ENCODE data around the gene ADGRA3.
A peak's percentile ranks its signal among the peaks of the same experiment; 100 is the strongest.
"Not testable (repeated sequence)": the region's sequence is repeated elsewhere in the genome, so short reads cannot be mapped to it uniquely, and the experiment has no call there.

ADGRA3 gene

DNA sequence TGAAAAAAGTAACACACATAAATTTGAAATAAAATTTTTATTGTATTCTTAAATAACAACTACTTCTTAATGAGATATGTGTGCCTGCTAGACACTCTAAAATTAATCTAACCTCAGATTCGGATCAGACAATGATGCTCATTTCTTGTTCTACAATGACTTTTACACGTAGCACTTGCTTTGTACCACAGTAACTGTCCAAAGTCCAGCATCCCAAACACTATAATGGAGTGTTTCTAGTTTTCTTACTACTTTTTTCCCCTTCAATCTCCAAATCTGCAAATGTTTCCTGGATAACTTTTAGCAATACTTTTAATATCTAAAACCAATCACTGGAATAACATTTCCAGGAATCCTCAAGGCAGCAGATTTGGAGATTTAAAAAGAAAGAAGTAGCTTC, 75.9 kb downstream of the ADGRA3 start:
- no peak for DNase-seq

DNA sequence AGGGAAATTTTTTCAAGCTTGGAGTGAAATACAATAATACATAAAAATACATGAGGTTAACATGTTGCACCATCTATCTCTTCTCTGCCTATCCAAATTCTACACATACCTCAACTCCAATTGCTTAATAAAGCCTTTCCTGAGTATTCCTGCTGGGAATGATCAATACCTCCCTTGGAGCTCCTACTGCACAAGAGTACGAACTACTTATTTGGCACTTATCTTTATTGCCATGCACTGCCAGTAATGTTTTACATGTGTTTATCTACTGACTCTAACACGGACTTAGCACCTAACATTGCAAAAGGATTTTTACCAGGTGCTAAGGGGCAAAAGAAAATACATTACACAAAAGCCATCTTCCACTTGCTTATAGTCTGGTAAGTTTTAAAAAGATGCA, 80.2 kb downstream of the ADGRA3 start:
- no peak for DNase-seq

DNA sequence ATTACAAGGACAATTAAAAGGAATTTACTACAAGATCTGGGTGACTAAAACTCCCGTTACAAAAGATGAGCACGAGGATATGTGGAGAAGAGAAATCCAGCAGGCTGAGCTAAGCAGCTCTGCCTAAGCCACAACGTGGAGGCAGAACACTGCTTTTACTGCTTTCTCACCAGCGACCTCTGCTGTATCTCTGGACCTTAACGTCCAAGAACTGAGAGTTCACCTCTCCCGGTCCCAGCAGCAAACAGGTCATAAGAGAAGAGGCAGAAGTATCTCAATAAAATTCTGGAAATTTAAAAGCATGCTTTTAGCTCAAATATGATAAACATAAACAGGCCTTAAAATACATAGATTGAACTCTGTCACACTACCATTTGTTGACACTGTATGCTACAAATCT, 81.0 kb downstream of the ADGRA3 start:
- peak; percentile 52 to 59 for DNase-seq

DNA sequence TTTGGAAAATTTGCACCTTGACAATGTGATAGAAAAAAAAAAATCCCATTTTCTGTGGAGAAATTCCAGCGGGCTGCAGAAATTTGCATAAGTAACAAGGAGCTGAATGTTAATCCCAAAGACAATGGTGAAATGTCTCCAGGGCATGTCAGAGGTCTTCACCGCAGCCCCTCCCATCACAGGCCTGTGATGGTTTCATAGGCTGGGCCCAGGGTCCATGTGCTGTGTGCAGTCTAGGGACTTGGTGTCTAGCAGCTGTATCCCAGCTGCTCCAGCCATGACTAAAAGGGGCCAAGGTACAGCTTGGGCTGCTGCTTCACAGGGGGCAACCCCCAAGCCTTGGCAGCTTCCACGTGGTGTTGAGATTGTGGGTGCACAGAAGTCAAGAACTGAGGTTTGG, 85.2 kb downstream of the ADGRA3 start:
- DNase-seq = no peak

DNA sequence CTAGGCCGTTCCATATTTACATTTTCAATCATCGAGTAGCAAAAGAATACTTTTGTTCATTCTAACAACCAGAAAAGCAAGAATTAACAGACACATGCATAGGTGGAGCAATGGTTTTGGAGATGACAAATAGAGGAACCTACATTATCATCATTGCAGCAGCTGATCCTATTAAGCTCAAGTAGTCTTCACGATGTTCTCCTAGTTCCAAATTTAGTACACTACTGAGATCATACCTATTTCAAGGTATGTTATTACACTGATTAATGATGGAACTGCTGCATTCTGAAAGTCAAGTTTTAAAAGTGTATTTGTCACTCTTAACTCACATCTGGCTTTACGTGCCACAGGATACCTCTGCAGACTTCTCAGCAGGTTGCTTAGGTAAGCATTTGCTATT, 87.4 kb downstream of the ADGRA3 start:
- DNase-seq = no peak

DNA sequence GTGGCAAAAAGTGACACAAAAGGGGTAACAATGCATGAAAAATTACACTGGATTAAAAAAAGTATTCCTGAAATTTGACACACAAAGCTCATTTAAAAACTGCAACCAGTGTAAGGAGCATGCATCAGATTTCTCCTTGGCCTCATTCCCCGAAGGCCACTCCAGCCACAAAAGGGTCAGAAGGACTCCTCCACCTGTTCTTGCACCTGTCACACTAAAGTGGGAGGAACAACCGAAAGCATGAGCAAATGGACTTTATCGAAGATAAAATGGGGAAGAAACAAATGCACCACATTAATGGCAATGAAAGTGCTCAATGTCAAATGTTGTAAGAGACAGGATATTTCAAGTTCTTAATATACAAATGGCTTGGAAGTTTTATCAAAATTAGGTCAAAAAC, 88.2 kb downstream of the ADGRA3 start:
- no peak for DNase-seq

DNA sequence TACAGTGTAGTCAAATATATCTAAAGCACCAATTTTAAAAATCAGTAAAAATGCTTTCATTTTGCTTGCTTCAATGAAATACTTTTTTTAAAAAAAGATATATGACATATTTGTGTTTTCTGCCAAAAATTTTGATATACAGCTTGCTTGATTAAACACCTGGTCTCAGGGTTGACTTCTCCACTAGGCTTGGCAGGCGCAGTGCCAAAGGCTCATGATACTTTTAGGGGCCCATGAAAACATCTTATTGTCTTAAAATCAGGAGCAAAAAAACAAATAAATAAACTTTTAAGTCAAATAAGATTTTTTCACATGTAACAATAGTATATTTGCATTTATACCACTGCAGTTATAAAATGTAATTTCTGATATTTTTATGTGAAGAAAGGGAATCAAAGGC, 95.6 kb downstream of the ADGRA3 start:
- DNase-seq = no peak

DNA sequence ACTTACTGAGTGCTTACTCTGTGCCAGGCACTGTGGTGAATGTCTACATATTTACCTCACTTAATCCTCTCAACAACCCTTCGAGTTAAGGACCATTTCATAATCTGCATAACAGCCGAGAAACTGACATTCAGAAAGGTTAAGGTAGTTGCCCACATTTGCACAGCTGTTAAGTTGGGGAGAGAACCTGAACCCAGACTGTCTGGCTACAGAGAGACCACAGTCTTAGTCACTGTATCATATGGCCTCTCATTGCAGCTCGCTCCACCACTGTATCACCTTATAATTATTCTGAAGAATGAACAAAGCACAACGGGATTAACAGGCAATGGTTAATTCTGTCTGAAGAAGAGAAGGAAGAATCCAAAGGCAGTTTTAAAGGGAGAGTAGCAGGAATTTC, 98.5 kb downstream of the ADGRA3 start:
- no peak for DNase-seq

DNA sequence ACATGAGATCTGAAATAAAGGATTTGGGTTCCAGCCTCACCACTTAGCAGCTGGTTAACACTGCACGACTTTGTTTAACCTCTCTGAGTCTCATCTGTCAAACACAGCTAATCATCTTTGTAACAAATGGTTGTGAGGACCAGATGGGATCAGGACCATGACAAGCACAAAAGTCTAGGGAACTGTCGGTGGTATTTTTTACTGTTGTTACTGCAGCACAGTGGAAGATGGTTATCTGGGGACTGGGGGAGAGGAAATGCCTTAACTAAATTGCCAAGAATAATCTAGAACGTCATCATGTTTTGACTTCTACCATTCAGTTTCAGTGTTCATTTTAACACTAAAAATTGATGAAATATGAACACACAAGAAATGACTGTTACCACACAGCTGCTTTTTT, 99.5 kb downstream of the ADGRA3 start:
- no peak for DNase-seq

DNA sequence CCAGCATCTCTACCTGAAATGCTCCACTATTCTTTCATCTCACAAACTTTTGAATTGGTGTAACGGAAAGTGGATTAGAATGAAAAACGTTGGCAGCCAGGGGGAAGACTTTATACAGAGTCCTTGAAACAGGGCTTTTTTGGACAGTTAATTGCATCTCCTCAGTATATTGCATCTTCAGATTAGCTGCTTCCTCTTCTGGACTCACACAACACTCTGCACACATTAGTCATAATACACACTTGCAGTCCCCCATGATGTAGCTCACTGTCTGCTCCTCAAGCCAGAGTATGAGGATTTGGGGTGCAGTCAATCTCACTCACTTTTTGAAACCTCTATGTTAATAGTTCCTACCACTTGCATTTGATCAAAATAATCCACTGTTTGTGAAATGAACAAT, 101.0 kb downstream of the ADGRA3 start:
- DNase-seq = peak; percentile 39 to 43

DNA sequence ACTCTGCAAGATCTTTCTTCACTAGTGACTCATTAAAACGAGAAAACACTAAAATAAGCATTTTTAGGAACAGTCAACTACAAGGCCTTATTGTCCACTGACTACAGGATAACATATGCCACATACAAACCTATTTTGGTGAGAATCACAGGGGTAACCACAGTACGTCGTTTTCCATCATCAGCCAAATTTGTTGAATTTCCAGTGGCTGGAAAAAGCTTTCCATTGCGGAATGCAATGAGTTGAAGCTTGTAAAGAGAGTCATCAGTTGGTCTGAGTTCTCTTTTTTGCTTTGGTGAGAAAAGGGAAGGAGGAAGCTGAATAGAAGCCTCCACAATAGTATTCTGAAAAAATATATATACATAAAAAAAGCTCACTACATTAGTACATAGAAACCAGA, 102.4 kb downstream of the ADGRA3 start:
- peak; percentile 29 to 37 for DNase-seq

DNA sequence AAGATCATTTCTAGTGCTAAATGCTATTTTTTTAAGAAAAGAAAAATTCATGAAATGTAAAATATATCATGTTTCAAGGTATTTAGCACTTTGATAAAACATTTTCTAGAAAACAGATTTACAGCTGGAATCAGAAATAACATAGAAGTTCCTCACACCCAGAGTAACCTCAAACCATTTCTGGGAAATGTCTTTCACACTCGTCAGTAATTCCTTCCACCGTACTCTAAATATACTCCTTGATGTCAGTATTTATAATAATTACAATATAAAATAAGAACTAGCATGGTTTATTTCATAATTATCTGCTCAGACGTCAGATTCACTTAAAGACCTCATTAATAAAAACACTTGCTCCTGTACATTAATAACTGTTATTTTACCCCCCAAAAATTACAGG, 103.9 kb downstream of the ADGRA3 start:
- DNase-seq = no peak

DNA sequence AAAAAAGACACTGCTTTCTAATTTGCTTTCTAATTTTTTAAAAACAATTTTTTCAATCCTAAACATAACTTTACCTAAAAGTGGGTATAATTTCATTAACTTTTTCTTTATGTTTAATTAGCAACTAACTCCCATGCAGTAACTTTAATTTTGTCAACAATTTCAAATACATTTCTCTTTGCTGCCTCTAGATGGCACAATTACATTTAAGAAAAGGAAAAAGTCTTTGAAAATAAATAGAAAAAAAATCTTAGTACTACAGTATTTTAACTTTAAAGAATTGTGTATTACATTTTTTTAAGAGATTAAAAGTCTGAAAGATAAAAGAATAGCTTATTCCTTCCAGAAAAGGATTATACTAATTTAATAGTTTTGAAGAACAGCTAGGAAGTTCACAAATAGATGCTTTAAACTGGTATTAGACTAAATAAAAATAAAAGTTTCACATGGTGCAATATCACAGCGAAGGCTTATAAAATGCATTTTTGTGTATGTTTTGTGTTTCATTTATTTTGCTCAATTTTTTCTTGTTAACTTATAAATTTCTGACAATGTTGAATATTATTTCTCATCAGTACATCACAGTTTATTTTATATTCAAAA, 105.1 kb downstream of the ADGRA3 start:
- DNase-seq = peak; percentile 61 to 65

DNA sequence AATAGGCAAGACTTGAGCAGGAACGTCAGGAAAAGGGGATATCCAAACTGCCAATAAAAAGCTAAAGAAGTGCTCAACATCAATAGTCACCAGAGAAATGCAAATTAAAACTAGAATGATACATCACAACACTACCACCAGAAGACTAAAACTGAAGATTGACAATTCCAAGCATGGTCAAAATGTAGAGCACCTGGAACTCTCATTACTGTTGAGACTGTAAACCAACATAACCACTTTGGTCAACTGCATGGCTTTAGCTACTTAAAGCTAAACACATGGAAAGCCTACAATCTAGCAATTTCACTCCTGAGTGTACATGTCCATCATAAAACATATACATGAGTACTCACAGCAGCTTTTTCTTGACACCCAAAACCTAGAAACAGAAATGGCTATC, 107.4 kb downstream of the ADGRA3 start:
- no peak for DNase-seq

DNA sequence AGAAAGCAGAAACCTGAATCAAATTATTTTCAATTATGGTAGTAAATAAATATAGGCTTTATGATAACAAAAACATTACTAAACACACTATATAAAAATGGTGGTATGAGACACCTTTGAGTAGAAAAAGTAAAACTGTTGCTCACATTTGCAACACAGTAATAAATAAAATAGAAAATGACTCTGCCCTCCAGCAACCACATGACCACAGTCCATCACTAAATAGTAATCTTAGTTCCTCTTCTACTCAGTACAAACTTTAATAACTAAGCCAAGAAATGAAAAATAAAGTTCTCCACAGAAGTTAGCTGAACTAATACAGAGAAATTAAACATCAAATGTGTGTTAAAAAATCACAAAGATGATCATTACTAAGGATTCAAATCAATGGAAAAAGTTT, 108.5 kb downstream of the ADGRA3 start:
- no peak for DNase-seq

DNA sequence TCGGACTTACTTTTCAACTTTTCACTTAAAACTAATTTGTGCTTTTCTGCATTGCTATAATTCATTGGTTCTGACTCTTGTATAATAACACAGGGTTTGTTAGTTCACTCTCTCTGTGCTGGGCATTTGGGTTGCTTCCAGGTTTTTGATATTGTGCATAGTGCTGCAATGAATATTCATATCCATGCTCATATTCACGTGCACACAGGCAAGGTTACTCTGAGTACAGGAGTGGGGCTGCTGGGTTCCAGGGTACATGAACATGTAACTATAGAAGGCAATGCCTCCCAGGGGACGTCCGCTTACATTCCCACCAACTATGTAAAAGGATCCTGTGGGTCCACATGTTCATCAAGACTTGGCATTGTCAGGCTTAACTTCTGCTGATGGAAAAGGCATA, 117.2 kb downstream of the ADGRA3 start:
- DNase-seq = no peak

DNA sequence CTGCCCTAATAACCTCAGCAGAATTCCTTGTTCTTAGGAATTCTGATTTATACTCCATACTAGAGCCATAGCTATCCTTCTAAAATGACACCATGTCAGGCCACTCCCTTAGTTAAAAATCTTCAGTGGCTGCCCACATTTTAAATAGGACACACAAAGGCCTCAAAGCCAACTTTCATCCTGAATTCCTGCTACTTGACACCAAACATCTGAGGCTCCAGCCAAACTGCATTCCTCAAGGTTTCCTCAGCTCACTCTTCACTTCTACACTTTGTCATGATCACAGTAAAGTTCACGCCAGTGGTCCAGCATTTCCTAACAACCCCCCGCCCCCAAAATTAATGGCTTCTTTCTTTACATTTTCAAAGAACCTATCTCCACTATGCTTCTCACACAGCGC, 124.3 kb downstream of the ADGRA3 start:
- no peak for DNase-seq

DNA sequence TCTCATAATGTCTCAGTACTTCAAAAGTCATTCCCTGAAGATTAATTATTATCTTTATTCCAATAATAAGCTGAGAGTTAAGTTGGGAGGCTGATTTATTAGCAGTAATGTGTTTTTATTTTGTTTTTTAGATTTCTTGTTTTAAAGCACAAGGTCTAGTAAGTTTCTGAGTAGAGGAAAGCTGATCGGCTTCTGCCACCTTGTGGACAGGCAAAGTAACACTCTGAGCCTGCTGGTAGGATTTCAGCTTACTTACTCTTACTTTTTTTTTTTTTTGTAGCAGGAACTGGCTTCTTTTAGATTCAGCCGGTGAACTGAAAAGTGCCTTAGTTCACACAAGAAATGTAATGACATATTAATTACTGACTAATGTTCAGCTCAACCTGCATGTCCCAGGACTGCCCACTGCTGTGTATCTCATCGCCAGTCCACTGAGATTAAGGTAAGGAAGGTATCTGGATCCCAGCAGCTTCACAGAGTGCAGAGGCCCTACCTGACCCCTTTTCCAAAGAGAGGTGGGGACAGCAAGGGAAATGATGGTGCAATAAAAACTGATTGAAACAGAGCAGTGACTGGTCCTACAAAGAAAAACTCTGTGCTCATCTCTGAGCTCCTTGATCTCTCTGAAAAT, 126.5 kb downstream of the ADGRA3 start:
- peak; percentile 76 to 79 for DNase-seq

DNA sequence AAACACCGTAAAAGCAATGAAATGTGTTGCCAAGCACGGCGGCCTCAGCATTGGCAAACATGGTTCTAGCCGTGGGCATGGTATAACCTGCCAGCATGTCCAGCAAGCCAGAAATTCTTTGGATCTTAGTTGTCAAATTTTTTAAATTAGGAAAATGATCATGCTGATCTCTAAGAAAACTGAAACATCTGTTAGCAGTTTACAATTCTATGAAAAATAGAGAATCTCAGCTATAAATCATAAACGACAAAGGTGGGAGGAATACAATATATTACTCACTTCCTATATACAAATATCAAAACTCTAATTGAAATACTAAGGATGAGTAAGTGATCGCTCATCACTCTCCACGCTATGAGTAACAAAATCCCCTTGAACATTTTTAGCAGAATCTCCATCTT, 130.3 kb downstream of the ADGRA3 start:
- DNase-seq = no peak

DNA sequence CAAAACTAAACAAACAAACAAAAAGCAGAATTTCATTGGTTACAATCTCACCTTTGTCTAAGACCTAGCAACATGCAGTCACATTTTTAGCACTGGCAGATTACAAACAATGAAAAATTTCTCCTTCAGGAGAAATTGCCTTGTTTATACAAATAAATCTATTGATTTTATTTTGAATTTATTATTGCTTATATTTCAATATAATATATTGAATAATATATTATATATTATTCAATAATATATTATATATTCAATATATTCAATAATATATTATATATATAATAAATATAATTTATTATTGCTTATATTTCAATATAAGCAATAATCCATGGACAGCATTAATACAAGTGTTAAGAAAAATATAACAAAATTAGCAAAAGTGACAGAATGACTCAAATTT, 131.7 kb downstream of the ADGRA3 start:
- DNase-seq = no peak

DNA sequence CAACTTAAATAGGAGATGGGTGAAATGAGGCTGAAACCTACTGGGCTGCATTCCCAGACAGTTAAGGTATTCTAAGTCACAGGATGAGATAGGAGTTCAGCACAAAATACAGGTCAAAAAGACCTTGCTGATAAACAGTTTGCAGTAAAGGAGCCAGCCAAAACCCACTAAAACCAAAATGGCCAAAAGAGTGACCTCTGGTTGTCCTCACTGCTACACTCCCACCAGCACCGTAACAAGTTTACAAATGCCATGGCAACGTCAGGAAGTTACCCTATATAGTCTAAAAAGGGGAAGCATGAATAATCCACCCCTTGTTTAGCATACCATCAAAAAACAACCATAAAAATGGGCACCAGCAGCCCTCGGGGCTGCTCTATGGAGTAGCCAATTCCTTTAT, 133.7 kb downstream of the ADGRA3 start:
- not testable (repeated sequence) for DNase-seq

DNA sequence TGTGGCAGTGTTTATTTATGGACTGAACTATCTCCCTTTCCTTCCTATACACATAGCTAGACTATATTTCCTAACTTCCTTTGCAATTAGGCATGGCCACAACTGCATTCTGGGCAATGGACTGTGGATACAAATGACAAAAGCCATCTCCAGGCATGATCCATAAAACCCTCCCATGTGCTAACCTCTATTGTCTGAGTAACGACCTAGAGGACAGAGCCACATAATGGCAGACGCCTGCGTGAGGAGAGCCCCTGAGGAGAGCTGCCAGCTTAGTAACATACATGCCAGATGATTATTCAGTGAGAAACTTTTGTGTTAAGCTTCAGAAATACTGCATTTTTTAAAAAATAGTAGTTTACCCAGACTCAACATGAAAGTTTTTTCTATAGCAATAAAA, 142.9 kb downstream of the ADGRA3 start:
- DNase-seq = no peak

DNA sequence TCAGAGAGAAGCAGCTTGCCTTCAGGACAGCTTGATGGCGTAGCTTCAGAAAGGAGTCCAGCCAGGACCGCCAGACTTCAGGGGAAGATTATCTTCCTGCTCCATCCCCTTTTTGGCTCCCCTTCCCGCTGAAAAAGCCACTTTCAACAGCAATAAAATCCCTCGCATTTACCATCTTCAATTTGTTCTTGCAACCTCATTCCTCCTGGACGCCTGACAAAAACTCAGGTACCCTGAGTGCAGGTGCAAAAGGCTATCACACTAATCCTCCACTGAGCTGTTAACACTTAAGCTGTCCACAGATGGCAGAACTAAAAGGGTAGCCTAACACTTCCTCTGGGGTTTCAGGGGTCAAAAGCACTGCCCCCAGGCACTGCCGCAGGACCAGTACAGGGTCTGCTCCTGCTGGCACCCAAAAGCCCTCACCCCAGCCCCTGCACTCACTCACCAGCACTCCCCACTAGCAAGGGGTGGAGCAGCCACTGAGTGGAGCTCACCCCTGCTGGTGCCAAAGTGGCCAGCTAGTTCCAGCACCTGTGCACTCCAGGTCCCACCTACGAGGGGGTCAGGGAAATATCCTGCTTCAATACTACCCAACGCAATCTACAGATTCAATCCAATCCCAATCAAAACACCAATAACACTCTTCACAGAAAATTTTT, 145.8 kb downstream of the ADGRA3 start:
- DNase-seq = no peak

DNA sequence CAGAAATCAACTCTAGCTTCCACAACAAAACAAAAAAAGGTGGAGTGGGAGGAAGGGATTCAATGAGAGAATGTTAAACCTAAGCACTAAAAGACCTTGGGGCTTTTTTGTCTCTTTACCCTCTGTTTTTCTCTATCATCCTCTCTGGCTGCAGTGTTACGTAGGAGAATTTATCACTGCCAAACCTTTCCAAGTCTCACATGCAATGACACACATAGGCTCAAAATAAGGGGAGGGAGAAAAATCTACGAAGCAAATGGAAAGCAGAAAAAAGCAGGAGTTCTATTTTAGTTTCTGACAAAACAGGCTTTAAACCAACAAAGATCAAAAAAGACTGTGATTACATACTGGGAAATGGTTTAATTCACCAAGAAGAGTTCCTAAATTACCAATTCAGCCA, 152.1 kb downstream of the ADGRA3 start:
- DNase-seq = no peak

DNA sequence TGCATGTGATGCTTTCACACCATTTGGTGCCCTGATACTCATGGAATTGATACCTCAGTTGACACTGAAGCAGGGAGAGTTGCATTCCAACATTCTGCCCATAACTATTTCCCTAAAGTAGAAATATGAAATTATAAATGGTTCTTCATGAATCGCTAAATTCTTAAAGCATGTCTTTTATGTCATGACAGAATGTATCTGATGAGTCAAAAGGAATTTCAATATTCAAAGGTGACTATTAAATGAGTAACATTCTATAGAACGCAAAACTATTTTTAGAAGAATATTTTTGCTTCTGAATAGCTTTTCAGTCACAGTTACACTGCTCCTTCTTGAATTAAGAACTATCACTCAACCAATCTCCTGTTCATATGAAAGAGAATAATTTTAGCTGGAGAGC, 152.8 kb downstream of the ADGRA3 start:
- no peak for DNase-seq
